Cardiac muscle cell (in vitro differentiated cells and primary cell): ENCODE data around the gene CNOT11. TPM values are rescaled to one million over a fixed set of nuclear protein-coding genes. Genes with fewer than 3 reads are reported as not detected.

Experiments used
- DNase-seq, 2 donors: peaks; one replicate each; pipeline versions ENCODE4 v3.0.0 to v3.0.0-alpha.2; 2010 to 2017; ENCODE audit warnings: low read depth in 1 of 2, low spot score in 1 of 2
- H3K27ac ChIP-seq: fragments of 200-600 bp; sonication (generic); 2 replicates; pipeline ENCODE4 v1.5.1; 2016
- H3K27me3 ChIP-seq: fragments of 200-600 bp; sonication (generic); 2 replicates; pipeline ENCODE4 v1.6.0; 2016; ENCODE audit warnings: control low read depth
- H3K36me3 ChIP-seq: fragments of 200-600 bp; sonication (generic); 2 replicates; pipeline ENCODE4 v1.5.1; 2016; ENCODE audit warnings: control low read depth
- H3K4me1 ChIP-seq: fragments of 200-600 bp; sonication (generic); 2 replicates; pipeline ENCODE4 v1.8.1; 2017; ENCODE audit warnings: low read depth, mild to moderate bottlenecking, mixed run types
- H3K4me3 ChIP-seq: fragments of 200-600 bp; sonication (generic); 2 replicates; pipeline ENCODE4 v1.5.1; 2016; ENCODE audit warnings: mild to moderate bottlenecking
- H3K9me3 ChIP-seq: fragments of 200-600 bp; sonication (generic); 2 replicates; pipeline ENCODE4 v1.5.1; 2017; ENCODE audit warnings: low read depth, mild to moderate bottlenecking, control low read depth
- CTCF ChIP-seq: IDR thresholded peaks from 2 replicates; pipeline ENCODE4 v1.5.1; 2012; ENCODE audit warnings: low read depth, mild to moderate bottlenecking, low read length
- polyA plus RNA-seq: library from polyadenylated mRNA; unstranded; fragments of >200 nt; fragmentation: Nextera tagmentation; extraction: Ambion mirVana; gene quantifications from 2 replicates; pipeline ENCODE4 v1.2.1, GENCODE V29; 2016
- total RNA-seq: library from RNA; depleted of rRNA; stranded (reverse); fragments of >200 nt; gene quantifications from 2 replicates; pipeline ENCODE4 v1.2.3, GENCODE V29; 2016

The CNOT11 gene
- total and polyA plus RNA-seq, 2 experiments from 2014 or later = 51.4 to 78.0 TPM

- H3K27ac ChIP-seq = no peak overlapping the region
- no peaks in the 10 kb centered on the region for H3K27me3 ChIP-seq
- peaks cover 28% of the 10 kb centered on the region for H3K36me3 ChIP-seq
- DNase-seq = no peak
- H3K4me1 ChIP-seq = no peaks in the 10 kb centered on the region
- no peaks in the 10 kb centered on the region for H3K9me3 ChIP-seq
- TF ChIP-seq CTCF = no peak
- no peak overlapping the region for H3K4me3 ChIP-seq
Observed at GRCh38 chr2:101286684-101287083, 34.0 kb downstream of the CNOT11 start.

- H3K27ac ChIP-seq = no peak overlapping the region
- peaks cover 26% of the 10 kb centered on the region for H3K36me3 ChIP-seq
- TF ChIP-seq CTCF = no peak
- no peak overlapping the region for H3K4me3 ChIP-seq
- no peak for DNase-seq
- H3K27me3 ChIP-seq = no peaks in the 10 kb centered on the region
- H3K4me1 ChIP-seq = no peaks in the 10 kb centered on the region
- H3K9me3 ChIP-seq = no peaks in the 10 kb centered on the region
Observed at GRCh38 chr2:101287303-101287702, 34.6 kb downstream of the CNOT11 start.

GRCh38 chr2:101290711-101291110, 38.0 kb downstream of the CNOT11 start:
- no peak for TF ChIP-seq CTCF
- Histone ChIP-seq H3K27ac (no peak overlapping the region), H3K27me3 (no peaks in the 10 kb centered on the region), H3K9me3 (no peaks in the 10 kb centered on the region), H3K4me3 (no peak overlapping the region), H3K36me3 (peaks cover 18% of the 10 kb centered on the region), H3K4me1 (peaks cover 22% of the 10 kb centered on the region)
- no peak for DNase-seq

GRCh38 chr2:101291973-101292372, 39.3 kb downstream of the CNOT11 start:
- no peak for DNase-seq
- no peak for TF ChIP-seq CTCF
- H3K9me3 ChIP-seq = no peaks in the 10 kb centered on the region
- H3K4me1 ChIP-seq = peaks cover 30% of the 10 kb centered on the region
- H3K36me3 ChIP-seq = peaks cover 5% of the 10 kb centered on the region
- no peak overlapping the region for H3K4me3 ChIP-seq
- peak overlapping the region; percentile 86 for H3K27ac ChIP-seq
- no peaks in the 10 kb centered on the region for H3K27me3 ChIP-seq

GRCh38 chr2:101293544-101293943, 40.9 kb downstream of the CNOT11 start:
- DNase-seq = peak in 1 of 2 donors; percentile 81
- Histone ChIP-seq H3K4me1 (peaks cover 30% of the 10 kb centered on the region), H3K4me3 (no peak overlapping the region), H3K9me3 (no peaks in the 10 kb centered on the region), H3K27me3 (no peaks in the 10 kb centered on the region), H3K27ac (peak overlapping the region; percentile 86), H3K36me3 (no peaks in the 10 kb centered on the region)
- no peak for TF ChIP-seq CTCF

- TF ChIP-seq CTCF = no peak
- Histone ChIP-seq H3K36me3 (no peaks in the 10 kb centered on the region), H3K27ac (peak overlapping the region; percentile 86), H3K4me1 (peaks cover 36% of the 10 kb centered on the region), H3K9me3 (no peaks in the 10 kb centered on the region), H3K27me3 (no peaks in the 10 kb centered on the region), H3K4me3 (no peak overlapping the region)
- no peak for DNase-seq
Observed at GRCh38 chr2:101294861-101295260, 42.2 kb downstream of the CNOT11 start.
